Stomach (tissue), 9 donors: ENCODE data around the gene SMAD5. TPM values are rescaled to one million over a fixed set of nuclear protein-coding genes. Genes with fewer than 3 reads are reported as not detected.
A peak's percentile ranks its signal among the peaks of the same experiment; 100 is the strongest.

Experiments
- DNase-seq, 2 donors: peaks; one replicate each; pipeline versions ENCODE4 v3.0.0 to v3.0.0-alpha.2; 2013 to 2019
- H3K27ac ChIP-seq, 5 donors: fragments of 200-600 bp in 4 of 5; sonication (generic) in 4 of 5; one replicate each; pipeline ENCODE4 v1.5.1; 2013 to 2019; ENCODE audit warnings: mild to moderate bottlenecking in 1 of 5, moderate library complexity in 1 of 5
- H3K27me3 ChIP-seq, 3 donors: fragments of 200-600 bp; sonication (generic); one replicate each; pipeline ENCODE4 v1.5.1; 2017 to 2019; ENCODE audit warnings: mixed run types in 1 of 3
- H3K36me3 ChIP-seq, 4 donors: fragments of 200-600 bp; sonication (generic); 1 replicate in 3 of 4; 2 replicates in 1 of 4; pipeline ENCODE4 v1.5.1; 2016 to 2019
- H3K4me1 ChIP-seq, 4 donors: fragments of 200-600 bp; sonication (generic); one replicate each; pipeline ENCODE4 v1.5.1; 2016 to 2019
- H3K4me3 ChIP-seq, 4 donors: fragments of 200-600 bp; sonication (generic) in 3 of 4; one replicate each; pipeline ENCODE4 v1.5.1; 2016 to 2019; ENCODE audit warnings: mild to moderate bottlenecking in 1 of 4
- H3K9me3 ChIP-seq, 4 donors: fragments of 200-600 bp; sonication (generic); one replicate each; pipeline ENCODE4 v1.5.1; 2016 to 2019
- CTCF ChIP-seq, 7 experiments: fragments of 450-650 bp in 4 of 7; fragments of 200-600 bp in 3 of 7; sonication (generic) in 3 of 7; IDR thresholded peaks; one replicate each; pipeline ENCODE4 v1.5.1; 2016 to 2019; ENCODE audit warnings: antibody characterized with exemption in 7 of 7, control low read depth in 2 of 7, mild to moderate bottlenecking in 1 of 7
- EP300 ChIP-seq: sonication (generic); formaldehyde crosslinking; IDR thresholded peaks from one replicate; pipeline ENCODE4 v1.6.1; 2017; ENCODE audit warnings: antibody characterized with exemption
- POLR2A ChIP-seq, 4 donors: fragments of 450-650 bp; IDR thresholded peaks; one replicate each; pipeline ENCODE4 v1.6.1; 2016; ENCODE audit warnings: antibody characterized with exemption in 4 of 4, control low read depth in 2 of 4, mild to moderate bottlenecking in 1 of 4, moderate library complexity in 1 of 4
- POLR2AphosphoS5 ChIP-seq, 3 donors: sonication (generic); formaldehyde crosslinking; IDR thresholded peaks; one replicate each; pipeline ENCODE4 v1.6.1; 2016; ENCODE audit warnings: antibody characterized with exemption in 3 of 3
- WGBS, 5 donors: extraction: QIAGEN DNeasy Blood & Tissue Kit in 3 of 5; methylation state at CpG; one replicate each; pipeline versions ENCODE4 v1.1.5 to v1.1.7; 2013 to 2018; 5-methylcytosine and 5-hydroxymethylcytosine counted together
- intact Hi-C: fragments of 100-400 bp; cut with DNase I; formaldehyde crosslinking; loops from one replicate; pipeline ENCODE4 v1.15.1; 2023; ENCODE audit warnings: low total_unique reads
- polyA plus RNA-seq, 3 donors: library from polyadenylated mRNA; stranded (reverse); fragments of 200-250 nt; gene quantifications; one replicate each; pipeline ENCODE4 v1.2.3, GENCODE V29; 2013
- total RNA-seq, 5 donors: library from RNA; depleted of rRNA; stranded (reverse); fragments of >200 nt; gene quantifications; one replicate each; pipeline versions ENCODE4 v1.1.0 to v1.2.3, GENCODE V29; 2014 to 2016
- donor health status: healthy with polysubstance abuse.
- donor health status: Bipolar disorder and iron deficiency.
- donor health status: healthy.

SMAD5 gene
- total and polyA plus RNA-seq, 8 donors: 6.8 to 220 (median 24.0) TPM

GRCh38 chr5:136134653-136135052, 2.0 kb downstream of the SMAD5 start:
- H3K27me3 ChIP-seq: no peaks in the 10 kb centered on the region
- no peaks in the 10 kb centered on the region for H3K36me3 ChIP-seq
- intact Hi-C loops: no loop called here
- H3K9me3 ChIP-seq: no peaks in the 10 kb centered on the region
- TF ChIP-seq POLR2AphosphoS5 (IDR thresholded peaks at IDR 0.05): no peak
- no peak for TF ChIP-seq CTCF (IDR thresholded peaks at IDR 0.05)
- TF ChIP-seq POLR2A (IDR thresholded peaks at IDR 0.05): no peak
- no peak for TF ChIP-seq EP300
- no peak for DNase-seq
- peaks cover 25 to 70% (median 46%) of the 10 kb centered on the region in 4 donors for H3K4me1 ChIP-seq
- H3K4me3 ChIP-seq: peak overlapping the region in 1 of 4 donors; percentile 72
- 26 to 55% (median 29%) methylated on average over 1 of the region's 1 CpG for WGBS, 5 donors
- peak overlapping the region in 2 of 5 donors; percentile 25 to 99 for H3K27ac ChIP-seq

- Histone ChIP-seq H3K4me1 (peaks cover 29 to 79% (median 52%) of the 10 kb centered on the region in 4 donors), H3K9me3 (no peaks in the 10 kb centered on the region), H3K36me3 (no peaks in the 10 kb centered on the region), H3K27me3 (no peaks in the 10 kb centered on the region), H3K27ac (no peak overlapping the region), H3K4me3 (no peak overlapping the region)
- intact Hi-C loops: no loop called here
- no peak for TF ChIP-seq POLR2A (IDR thresholded peaks at IDR 0.05)
- no peak for TF ChIP-seq CTCF (IDR thresholded peaks at IDR 0.05)
- TF ChIP-seq EP300: no peak
- no peak for TF ChIP-seq POLR2AphosphoS5 (IDR thresholded peaks at IDR 0.05)
- no peak for DNase-seq
- 65 to 85% (median 70%) methylated on average over 2 of the region's 2 CpGs for WGBS, 5 donors
Measured at GRCh38 chr5:136135536-136135935, 2.9 kb downstream of the SMAD5 start.

- Histone ChIP-seq H3K4me3 (no peak overlapping the region), H3K9me3 (no peaks in the 10 kb centered on the region), H3K36me3 (no peaks in the 10 kb centered on the region), H3K27me3 (no peaks in the 10 kb centered on the region), H3K4me1 (peaks cover 26 to 92% (median 63%) of the 10 kb centered on the region in 4 donors), H3K27ac (no peak overlapping the region)
- TF ChIP-seq EP300 (no peak), CTCF (IDR thresholded peaks at IDR 0.05) (no peak), POLR2A (IDR thresholded peaks at IDR 0.05) (no peak), POLR2AphosphoS5 (IDR thresholded peaks at IDR 0.05) (no peak)
- 61 to 81% (median 75%) methylated on average over 2 of the region's 2 CpGs for WGBS, 5 donors
- intact Hi-C loops: no loop called here
- DNase-seq: no peak
Measured at GRCh38 chr5:136137497-136138220, 5.0 kb downstream of the SMAD5 start.

GRCh38 chr5:136141561-136141960, 8.9 kb downstream of the SMAD5 start:
- Histone ChIP-seq H3K36me3 (no peaks in the 10 kb centered on the region), H3K4me3 (no peak overlapping the region), H3K27ac (no peak overlapping the region), H3K4me1 (peaks cover 28 to 98% (median 62%) of the 10 kb centered on the region in 4 donors), H3K27me3 (no peaks in the 10 kb centered on the region), H3K9me3 (no peaks in the 10 kb centered on the region)
- DNase-seq: no peak
- intact Hi-C loops: no loop called here
- TF ChIP-seq EP300: no peak
- TF ChIP-seq POLR2AphosphoS5 (IDR thresholded peaks at IDR 0.05): no peak
- no peak for TF ChIP-seq CTCF (IDR thresholded peaks at IDR 0.05)
- no peak for TF ChIP-seq POLR2A (IDR thresholded peaks at IDR 0.05)
